Measurements from ENCODE around the gene FBXL13. TPM values are rescaled to one million over a fixed set of nuclear protein-coding genes. Genes with fewer than 3 reads are reported as not detected.

FBXL13 gene
- total and polyA plus RNA-seq, 8 donors: 2.2 to 5.7 (median 4.7) TPM

GRCh38 chr7:103119791-103120291 is 45.2 kb upstream of the FBXL13 start:
- peaks cover 0 to 26% of the 10 kb centered on the region in 2 donors for H3K36me3 ChIP-seq
- intact Hi-C loops (cut with DNase I): no loop called here
- H3K27ac ChIP-seq: no peak overlapping the region
- no peaks in the 10 kb centered on the region for H3K9me3 ChIP-seq
- no peak overlapping the region for H3K4me3 ChIP-seq
- ATAC-seq (no peak), DNase-seq (no peak)
- no peaks in the 10 kb centered on the region for H3K4me1 ChIP-seq
- H3K27me3 ChIP-seq: no peaks in the 10 kb centered on the region
- TF ChIP-seq CTCF (IDR thresholded peaks at IDR 0.05): no peak

GRCh38 chr7:103117465-103117864 is 42.9 kb upstream of the FBXL13 start:
- no peak for ATAC-seq
- TF ChIP-seq CTCF (IDR thresholded peaks at IDR 0.05): no peak
- H3K27ac ChIP-seq: no peak overlapping the region

GRCh38 chr7:103116991-103117390 is 42.4 kb upstream of the FBXL13 start:
- Histone ChIP-seq H3K27me3 (no peaks in the 10 kb centered on the region), H3K4me1 (no peaks in the 10 kb centered on the region), H3K9me3 (no peaks in the 10 kb centered on the region), H3K27ac (no peak overlapping the region), H3K4me3 (no peak overlapping the region), H3K36me3 (peaks cover 0 to 38% of the 10 kb centered on the region in 2 donors)
- ATAC-seq: no peak
- DNase-seq: no peak
- intact Hi-C loops (cut with DNase I): no loop called here
- TF ChIP-seq CTCF (IDR thresholded peaks at IDR 0.05): no peak

More at GRCh38 chr7:103117465-103117864, 42.9 kb upstream of the FBXL13 start:
- DNase-seq: no peak
- H3K4me1 ChIP-seq: no peaks in the 10 kb centered on the region
- no peaks in the 10 kb centered on the region for H3K9me3 ChIP-seq
- no peak overlapping the region for H3K4me3 ChIP-seq
- H3K27me3 ChIP-seq: no peaks in the 10 kb centered on the region
- H3K36me3 ChIP-seq: peaks cover 0 to 35% of the 10 kb centered on the region in 2 donors
- intact Hi-C loops (cut with DNase I): no loop called here

GRCh38 chr7:103116511-103116910 is 41.9 kb upstream of the FBXL13 start:
- no peak overlapping the region for H3K27ac ChIP-seq
- H3K9me3 ChIP-seq: no peaks in the 10 kb centered on the region
- intact Hi-C loops (cut with DNase I): no loop called here
- no peaks in the 10 kb centered on the region for H3K27me3 ChIP-seq
- H3K4me1 ChIP-seq: no peaks in the 10 kb centered on the region
- no peak for TF ChIP-seq CTCF (IDR thresholded peaks at IDR 0.05)
- peaks cover 0 to 40% of the 10 kb centered on the region in 2 donors for H3K36me3 ChIP-seq
- ATAC-seq: no peak
- H3K4me3 ChIP-seq: no peak overlapping the region
- DNase-seq: no peak

GRCh38 chr7:103115771-103116170 is 41.2 kb upstream of the FBXL13 start:
- no peak overlapping the region for H3K27ac ChIP-seq
- ATAC-seq: no peak
- no peaks in the 10 kb centered on the region for H3K4me1 ChIP-seq
- H3K4me3 ChIP-seq: no peak overlapping the region
- H3K9me3 ChIP-seq: no peaks in the 10 kb centered on the region
- TF ChIP-seq CTCF (IDR thresholded peaks at IDR 0.05): no peak
- H3K36me3 ChIP-seq: peaks cover 0 to 32% of the 10 kb centered on the region in 2 donors
- intact Hi-C loops (cut with DNase I): no loop called here
- DNase-seq: no peak
- no peaks in the 10 kb centered on the region for H3K27me3 ChIP-seq
